Keratinocyte (primary cell): ENCODE data around the gene TBC1D14.

Source experiments
- EZH2 ChIP-seq: IDR thresholded peaks from one replicate; pipeline ENCODE4 v1.6.1; 2012; ENCODE audit warnings: inconsistent platforms, mild to moderate bottlenecking, low read length, moderate library complexity
- TF ChIP-seq, protein P1 (sequence below), 3 experiments: IDR thresholded peaks in 1 of 3; conservative IDR thresholded peaks in 1 of 3; optimal IDR thresholded peaks in 1 of 3; 2 replicates in 2 of 3; 3 replicates in 1 of 3; pipeline versions ENCODE3 to v1.5.1; 2011; ENCODE audit warnings: low read length in 3 of 3, mild to moderate bottlenecking in 3 of 3, moderate library complexity in 2 of 3, control low read depth in 1 of 3, inconsistent platforms in 1 of 3; ENCODE audit not compliant: insufficient read depth in 2 of 3; ENCODE audit errors: extremely low read depth in 1 of 3

DNA sequence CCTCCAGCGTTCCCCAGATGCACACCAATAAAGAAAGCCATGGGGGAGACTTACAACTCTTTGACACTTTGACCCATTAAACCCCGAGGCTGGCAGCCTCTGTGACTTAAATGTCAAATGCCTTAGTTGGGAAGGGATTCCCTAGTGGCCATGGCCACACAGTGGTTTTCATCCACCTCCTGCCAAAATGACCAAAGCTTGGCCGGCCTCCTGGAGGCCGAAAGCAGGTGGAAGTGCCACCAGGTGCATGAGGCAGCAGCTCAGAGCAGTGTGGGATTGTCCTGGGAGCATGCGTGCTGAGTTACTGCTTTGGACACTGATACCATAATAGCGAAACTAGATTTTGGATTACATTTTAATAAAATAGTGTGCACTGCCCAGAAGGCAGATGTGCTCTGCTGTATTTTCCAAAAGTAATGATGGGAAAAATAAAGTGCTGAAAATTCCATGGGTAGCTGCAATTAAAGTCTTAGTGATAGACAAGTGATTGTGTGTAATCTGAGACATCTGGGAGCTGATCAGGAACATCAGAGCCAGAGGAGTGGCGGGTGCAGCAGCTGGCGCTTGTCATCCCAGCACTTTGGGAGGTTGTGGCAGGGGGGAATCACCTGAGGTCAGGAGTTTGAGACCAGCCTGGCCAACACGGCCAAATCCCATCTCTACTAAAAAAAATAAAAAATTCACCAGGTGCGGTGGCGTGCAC, 93.7 kb downstream of the TBC1D14 start:
- TF ChIP-seq, protein P1, sequence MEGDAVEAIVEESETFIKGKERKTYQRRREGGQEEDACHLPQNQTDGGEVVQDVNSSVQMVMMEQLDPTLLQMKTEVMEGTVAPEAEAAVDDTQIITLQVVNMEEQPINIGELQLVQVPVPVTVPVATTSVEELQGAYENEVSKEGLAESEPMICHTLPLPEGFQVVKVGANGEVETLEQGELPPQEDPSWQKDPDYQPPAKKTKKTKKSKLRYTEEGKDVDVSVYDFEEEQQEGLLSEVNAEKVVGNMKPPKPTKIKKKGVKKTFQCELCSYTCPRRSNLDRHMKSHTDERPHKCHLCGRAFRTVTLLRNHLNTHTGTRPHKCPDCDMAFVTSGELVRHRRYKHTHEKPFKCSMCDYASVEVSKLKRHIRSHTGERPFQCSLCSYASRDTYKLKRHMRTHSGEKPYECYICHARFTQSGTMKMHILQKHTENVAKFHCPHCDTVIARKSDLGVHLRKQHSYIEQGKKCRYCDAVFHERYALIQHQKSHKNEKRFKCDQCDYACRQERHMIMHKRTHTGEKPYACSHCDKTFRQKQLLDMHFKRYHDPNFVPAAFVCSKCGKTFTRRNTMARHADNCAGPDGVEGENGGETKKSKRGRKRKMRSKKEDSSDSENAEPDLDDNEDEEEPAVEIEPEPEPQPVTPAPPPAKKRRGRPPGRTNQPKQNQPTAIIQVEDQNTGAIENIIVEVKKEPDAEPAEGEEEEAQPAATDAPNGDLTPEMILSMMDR (optimal IDR thresholded peaks at IDR 0.05 in 1 of 3, IDR thresholded peaks at IDR 0.05 in 1 of 3, conservative IDR thresholded peaks at IDR 0.05 in 1 of 3; ENCODE audit: extremely low read depth in 1 of 3, insufficient read depth in 2 of 3, low read length in 3 of 3) = no peak
- no peak for TF ChIP-seq EZH2
